Tongue (tissue), 2 donors: ENCODE results near the gene H6PD. TPM values are rescaled to one million over a fixed set of nuclear protein-coding genes. Genes with fewer than 3 reads are reported as not detected.
A peak's percentile ranks its signal among the peaks of the same experiment; 100 is the strongest.

Source experiments
- DNase-seq: peaks from one replicate; pipeline ENCODE4 v3.0.0-alpha.2; 2015
- total RNA-seq: library from RNA; depleted of rRNA; stranded (reverse); fragments of >200 nt; gene quantifications from one replicate; pipeline ENCODE4 v1.2.3, GENCODE V29; 2014

The H6PD gene
- total RNA-seq, 1 donor from 2014 or later = 50.5 TPM

GRCh38 chr1:9207715-9208114, 26.9 kb upstream of the H6PD start:
- DNase-seq = no peak

DNA sequence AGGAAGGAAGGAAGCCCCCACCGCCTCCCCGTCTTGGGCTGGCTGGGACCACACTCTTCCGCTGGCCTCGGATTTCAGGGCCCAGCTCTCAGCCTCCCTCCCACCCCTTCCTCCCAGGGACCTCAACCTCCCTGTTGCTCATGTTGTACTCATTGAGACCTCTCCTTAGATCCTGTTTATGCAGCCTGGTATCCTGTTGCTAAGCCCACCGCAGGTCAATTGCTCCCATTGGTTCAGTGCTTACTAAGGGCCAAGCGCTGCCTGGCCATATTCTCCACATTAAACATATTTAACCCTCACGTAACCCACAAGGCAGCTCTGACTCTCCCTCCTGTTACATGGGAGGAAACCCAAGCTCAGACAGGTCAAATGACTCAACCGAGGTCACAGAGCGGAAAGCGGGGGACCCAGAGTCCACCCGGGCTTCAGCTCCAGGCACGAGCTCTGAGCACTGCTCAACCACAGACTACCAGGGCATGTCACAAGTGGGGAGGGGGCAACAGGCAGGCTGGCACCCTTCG, 23.2 kb upstream of the H6PD start:
- DNase-seq = no peak

DNA sequence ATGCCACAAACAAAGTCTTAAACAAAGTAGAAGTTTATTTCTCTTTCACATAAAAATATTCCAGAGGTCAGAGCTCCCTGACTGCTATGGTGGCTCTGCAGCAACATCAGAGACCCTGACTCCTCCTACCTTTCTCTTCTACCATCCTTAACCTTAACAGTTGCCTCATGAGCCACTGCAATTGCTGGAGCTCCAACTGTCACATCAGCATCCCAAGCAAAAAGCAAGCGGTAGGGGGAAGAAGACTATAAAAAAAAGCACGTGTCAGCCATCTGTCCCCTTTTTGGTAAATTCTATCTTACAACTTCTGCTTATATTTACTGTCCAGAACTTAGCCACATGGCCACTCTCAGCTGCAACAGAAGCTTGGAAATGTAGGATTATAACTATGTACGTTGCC, 21.8 kb upstream of the H6PD start:
- no peak for DNase-seq

GRCh38 chr1:9213956-9214355, 20.6 kb upstream of the H6PD start:
- DNase-seq = no peak

DNA sequence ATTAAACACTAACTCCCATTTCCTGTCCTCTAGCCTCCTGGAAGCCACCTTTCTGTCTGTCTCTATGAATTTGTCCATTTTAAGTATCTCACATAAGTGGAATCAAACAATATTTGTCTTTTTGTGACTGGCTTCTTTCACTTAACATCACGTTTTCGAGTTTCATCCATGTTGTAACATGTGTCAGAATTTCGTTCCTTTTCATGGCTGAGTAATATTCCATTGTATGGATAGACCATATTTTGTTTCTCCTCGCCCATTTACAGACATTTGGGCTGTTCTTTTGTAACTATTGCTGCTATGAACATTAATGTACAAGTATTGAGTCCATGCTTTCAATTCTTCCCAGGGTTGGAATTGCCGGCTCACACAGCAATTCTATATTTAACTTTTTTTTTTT, 15.7 kb upstream of the H6PD start:
- DNase-seq = no peak

DNA sequence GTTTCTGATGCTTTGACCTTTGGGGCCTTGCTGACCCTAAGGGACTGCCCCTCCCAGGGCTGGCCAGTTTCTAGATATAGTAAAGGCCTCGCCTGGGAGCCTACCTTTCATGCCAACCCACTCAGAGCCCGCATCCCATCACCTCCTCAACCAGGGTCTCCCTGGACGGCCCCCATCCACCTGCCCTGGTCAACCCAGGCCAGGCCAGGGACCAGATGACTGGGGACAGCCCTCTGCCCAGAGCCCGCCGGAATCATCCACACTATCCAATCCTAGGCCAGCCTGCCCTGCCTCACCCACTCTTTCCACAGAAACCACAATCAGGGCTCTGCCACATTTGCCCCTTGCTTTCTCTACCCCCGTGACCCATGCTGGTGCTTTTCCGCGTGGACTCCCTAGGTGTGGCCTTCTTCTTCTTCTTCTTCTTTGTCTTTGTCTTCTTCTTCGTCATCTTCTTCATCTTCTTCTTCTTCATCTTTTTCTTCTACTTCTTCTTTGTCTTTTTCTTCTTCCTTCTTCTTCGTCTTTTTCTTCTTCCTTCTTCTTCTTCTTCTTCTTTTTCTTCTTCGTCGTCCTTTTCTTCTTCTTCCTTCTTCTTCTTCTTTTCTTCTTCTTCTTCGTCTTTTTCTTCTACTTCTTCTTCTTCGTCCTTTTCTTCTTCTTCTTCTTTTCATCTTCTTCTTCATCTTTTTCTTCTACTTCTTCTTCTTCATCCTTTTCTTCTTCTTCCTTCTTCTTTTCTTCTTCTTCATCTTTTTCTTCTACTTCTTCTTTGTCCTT, 11.5 kb upstream of the H6PD start:
- no peak for DNase-seq

GRCh38 chr1:9224664-9225410, 9.7 kb upstream of the H6PD start:
- DNase-seq = no peak

DNA sequence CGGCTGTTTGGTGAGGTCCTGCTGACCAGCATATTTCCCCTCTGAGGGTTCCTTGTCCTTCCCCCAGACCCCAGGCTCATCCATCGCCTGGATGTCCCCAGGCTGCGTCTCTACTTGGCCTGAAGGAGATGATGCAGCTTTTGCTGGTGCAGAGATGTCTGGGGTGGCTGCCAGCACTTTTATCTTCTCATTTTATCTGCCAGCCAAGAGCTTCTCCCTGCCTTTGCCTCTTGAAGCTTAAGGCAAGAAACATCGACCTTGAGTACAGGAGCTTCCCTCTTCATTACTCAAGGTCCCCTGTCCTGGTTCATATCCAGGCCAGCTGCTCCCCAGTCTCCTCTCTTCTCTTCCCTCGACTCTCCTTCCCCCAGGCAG, 9.2 kb upstream of the H6PD start:
- DNase-seq = no peak

DNA sequence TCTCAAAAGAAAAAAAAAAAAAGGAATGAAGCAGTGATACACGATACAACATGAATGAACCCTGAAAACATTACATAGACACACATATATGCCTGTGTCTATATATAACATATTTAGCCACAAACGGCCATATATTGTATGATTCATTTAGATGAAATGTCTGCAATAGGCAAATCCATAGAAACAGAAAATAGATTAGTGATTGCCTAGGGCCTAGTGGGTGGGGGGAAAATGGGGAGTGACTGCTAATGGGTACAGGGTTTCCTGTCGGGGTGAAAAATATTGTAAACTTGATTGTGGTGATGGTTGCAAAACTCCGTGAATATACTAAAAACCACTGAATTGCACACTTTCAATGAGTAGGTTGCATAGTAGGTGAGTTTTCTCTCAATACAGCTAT, 6.0 kb upstream of the H6PD start:
- DNase-seq = no peak

- no peak for DNase-seq
These were observed 5.0 kb upstream of the H6PD start for GRCh38 chr1:9229549-9229948.

DNA sequence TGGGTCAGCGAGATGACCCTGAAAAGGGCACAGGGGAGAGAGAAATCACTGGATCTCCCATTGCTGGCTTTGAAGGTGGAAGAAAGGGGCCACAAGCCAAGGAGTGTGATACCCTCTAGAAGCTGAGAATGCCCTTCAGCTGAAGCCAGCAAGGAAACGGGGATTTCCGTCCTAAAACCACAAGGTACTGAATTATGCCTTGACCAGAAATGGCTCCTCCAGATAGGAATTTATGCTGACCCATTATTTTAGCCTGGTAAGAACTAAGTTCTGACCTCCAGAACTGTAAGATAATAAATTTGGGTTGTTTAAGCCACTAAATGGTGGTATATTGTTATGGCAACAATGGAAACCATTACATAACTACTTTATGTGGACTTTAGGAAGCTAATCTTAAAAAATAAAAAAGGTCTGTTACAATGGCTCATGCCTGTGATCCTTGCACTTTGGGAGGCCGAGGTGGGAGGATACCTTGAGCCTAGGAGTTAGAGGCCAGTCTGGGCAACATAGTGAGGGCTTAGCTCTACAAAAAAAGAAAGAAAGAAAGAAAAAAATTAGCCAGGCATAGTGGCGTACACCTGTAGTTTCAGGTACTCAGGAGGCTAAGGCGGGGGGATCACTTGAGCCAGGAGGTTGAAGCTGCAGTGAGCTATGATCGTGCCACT, 3.6 kb upstream of the H6PD start:
- DNase-seq = no peak

- no peak for DNase-seq
These were observed 2.8 kb upstream of the H6PD start for GRCh38 chr1:9231648-9232332.

DNA sequence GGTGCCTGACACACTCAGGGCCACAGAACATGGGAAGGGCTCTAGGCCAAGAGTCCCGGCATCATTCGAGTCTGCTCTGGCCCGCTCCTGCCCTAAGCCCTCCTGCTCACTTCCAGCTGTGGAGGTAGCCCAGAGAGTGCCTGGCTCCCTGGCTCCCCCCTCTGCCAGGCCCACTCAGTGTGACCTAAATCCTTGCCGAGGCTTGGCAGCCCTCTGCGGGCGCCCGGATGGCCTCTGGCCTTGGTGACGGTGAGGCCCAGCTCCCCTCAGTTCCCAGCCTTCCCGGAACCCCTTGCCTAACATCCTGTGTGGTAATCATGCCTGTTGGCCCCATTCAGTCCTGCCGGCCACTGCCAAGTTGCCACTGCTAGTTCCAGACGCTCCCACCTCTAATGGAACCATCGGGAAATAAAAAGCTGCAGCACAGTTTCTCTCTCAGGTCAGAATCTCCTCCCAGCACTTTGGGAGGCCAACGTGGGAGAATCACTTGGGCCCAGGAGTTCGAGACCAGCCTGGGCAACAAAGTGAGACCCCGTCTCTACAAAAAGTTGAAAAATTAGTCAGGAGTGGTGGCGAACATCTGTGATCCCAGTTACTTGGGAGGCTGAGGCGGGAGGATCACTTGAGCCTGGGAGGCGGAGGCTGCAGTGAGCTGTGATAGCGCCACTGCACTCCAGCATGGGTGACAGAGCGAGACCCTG, 1.2 kb upstream of the H6PD start:
- no peak for DNase-seq

DNA sequence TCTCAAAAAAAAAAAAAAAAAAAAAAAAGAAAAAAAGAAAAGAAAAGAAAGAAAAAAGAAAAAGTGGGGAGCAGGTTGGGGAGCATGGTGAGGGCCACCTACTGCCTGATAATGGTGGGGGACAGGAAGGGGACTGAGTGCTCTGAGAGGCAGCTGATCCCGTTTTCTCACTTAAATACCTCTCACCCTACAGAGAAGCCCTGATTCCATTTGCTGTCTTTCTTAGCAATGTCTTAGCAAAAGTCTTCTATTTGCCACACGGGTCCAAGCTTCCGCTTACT, 692 bp upstream of the H6PD start:
- no peak for DNase-seq

- DNase-seq = peak; percentile 74
These were observed 504 bp downstream of the H6PD start for GRCh38 chr1:9235096-9235459.

DNA sequence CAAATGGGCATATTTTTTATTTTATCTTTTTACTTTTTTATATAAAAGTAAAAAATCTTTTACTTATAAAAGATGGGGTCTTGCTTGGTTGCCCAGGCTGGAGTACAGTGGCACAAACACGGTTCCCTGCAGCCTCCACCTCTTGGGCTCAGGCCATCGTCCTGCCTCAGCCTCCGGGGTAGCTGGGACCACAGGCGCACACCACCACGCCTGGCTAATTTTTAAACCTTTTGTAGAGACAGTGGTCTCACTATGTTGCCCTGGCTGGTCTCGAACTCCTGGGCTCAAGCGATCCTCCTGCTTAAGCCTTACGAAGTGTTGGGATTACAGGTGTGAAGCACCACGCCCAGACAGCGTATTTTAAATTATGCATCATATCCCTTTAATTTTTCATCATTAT, 986 bp downstream of the H6PD start:
- no peak for DNase-seq

DNA sequence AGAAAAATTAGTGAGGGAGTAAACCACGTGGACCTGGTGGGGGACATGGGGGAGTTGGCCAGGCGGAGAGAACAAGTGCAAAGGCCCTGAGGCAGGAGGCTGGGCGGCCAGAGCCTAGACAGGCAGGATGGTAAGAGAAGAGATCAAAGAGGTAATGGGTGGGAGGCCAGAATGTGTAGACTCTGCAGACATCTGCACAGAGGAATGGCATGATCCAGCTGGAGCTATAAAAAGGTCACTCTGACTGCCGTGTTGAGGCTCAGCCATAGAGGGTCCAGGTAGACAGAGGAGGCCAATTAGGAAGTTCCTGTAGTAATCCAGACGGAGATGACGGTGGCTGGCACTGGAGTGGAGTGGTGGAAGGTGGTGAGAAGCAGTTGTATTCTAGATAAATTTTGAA, 3.6 kb downstream of the H6PD start:
- DNase-seq = no peak

GRCh38 chr1:9238550-9238949, 4.0 kb downstream of the H6PD start:
- DNase-seq = no peak

GRCh38 chr1:9239622-9240401, 5.2 kb downstream of the H6PD start:
- peak; percentile 57 for DNase-seq

DNA sequence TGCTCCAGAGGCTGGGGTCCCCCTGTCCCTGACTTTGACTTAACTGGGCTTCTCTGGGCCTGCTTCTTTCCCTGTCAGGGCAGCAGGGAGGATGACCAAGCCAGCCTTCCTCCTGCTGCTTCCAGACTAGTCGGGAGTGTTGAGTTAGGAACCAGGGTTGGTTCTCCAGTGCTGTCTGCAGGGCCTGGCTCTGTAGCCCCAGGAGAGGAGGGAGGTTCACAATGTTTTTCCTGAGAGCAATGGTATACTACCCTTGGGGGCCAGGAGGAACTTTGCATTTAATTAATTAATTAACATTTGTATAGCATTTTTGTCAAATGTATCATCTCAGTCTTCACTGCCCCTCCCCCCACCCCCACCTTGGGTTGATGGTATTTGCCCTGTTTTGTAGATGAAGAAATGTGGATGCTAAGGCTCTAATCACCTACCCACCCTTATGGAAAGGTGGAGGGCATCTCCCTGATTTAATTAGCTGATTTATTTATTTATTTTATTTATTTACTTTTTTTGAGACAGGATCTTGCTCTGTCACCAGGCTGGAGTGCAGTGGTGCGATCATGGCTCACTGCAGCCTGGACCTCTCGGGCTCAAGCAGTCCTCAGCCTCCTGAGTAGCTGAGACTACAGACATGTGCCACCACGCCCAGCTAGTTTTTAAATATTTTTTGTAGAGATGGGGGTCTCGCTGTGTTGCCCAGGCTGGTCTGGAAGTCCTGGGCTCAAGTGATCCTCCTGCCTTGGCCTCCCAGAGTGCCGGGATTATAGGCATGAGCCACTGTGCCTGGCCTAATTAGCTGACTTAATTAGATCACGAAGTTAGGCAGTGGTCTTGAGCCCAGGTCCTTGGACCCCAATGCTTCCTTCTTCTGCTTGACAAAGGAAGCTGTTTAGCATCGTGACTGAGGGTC, 6.6 kb downstream of the H6PD start:
- no peak for DNase-seq
